ENCODE results near the gene CMIP.

- TF ChIP-seq, protein P1, sequence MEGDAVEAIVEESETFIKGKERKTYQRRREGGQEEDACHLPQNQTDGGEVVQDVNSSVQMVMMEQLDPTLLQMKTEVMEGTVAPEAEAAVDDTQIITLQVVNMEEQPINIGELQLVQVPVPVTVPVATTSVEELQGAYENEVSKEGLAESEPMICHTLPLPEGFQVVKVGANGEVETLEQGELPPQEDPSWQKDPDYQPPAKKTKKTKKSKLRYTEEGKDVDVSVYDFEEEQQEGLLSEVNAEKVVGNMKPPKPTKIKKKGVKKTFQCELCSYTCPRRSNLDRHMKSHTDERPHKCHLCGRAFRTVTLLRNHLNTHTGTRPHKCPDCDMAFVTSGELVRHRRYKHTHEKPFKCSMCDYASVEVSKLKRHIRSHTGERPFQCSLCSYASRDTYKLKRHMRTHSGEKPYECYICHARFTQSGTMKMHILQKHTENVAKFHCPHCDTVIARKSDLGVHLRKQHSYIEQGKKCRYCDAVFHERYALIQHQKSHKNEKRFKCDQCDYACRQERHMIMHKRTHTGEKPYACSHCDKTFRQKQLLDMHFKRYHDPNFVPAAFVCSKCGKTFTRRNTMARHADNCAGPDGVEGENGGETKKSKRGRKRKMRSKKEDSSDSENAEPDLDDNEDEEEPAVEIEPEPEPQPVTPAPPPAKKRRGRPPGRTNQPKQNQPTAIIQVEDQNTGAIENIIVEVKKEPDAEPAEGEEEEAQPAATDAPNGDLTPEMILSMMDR (IDR thresholded peaks at IDR 0.05): no peak
- TF ChIP-seq POLR2A (IDR thresholded peaks at IDR 0.05): no peak
These were observed 195.5 kb downstream of the CMIP start for GRCh38 chr16:81639931-81640680.

Data from esophagus squamous epithelium (tissue), 4 donors.